ENCODE measurements around the gene KCNMA1.

Gene KCNMA1

GRCh38 chr10:77021966-77022490, 615.6 kb downstream of the KCNMA1 start:
- Histone ChIP-seq H3K36me3 (ENCODE audit: control insufficient read depth, insufficient read depth, low read length) (no peaks in the 10 kb centered on the region), H3K9me3 (ENCODE audit: control insufficient read depth, low read length) (no peaks in the 10 kb centered on the region), H3K27me3 (replicated peaks; ENCODE audit: control insufficient read depth, insufficient read depth, low read length, poor library complexity, severe bottlenecking) (no peaks in the 10 kb centered on the region), H3K4me1 (ENCODE audit: control insufficient read depth, insufficient read depth, low read length, poor library complexity, severe bottlenecking) (no peaks in the 10 kb centered on the region), H3K27ac (ENCODE audit: insufficient read depth, low read length, poor library complexity, severe bottlenecking) (no peak overlapping the region), H3K4me3 (ENCODE audit: insufficient read depth, low read depth, low read length, poor library complexity, severe bottlenecking) (no peak overlapping the region)
- DNase-seq, result no peak

- H3K4me3 ChIP-seq (ENCODE audit: insufficient read depth, low read depth, low read length, poor library complexity, severe bottlenecking), result no peak overlapping the region
- no peaks in the 10 kb centered on the region for H3K4me1 ChIP-seq (ENCODE audit: control insufficient read depth, insufficient read depth, low read length, poor library complexity, severe bottlenecking)
- DNase-seq, result no peak
- H3K27ac ChIP-seq (ENCODE audit: insufficient read depth, low read length, poor library complexity, severe bottlenecking), result no peak overlapping the region
- no peaks in the 10 kb centered on the region for H3K27me3 ChIP-seq (replicated peaks; ENCODE audit: control insufficient read depth, insufficient read depth, low read length, poor library complexity, severe bottlenecking)
- H3K36me3 ChIP-seq (ENCODE audit: control insufficient read depth, insufficient read depth, low read length), result no peaks in the 10 kb centered on the region
- no peaks in the 10 kb centered on the region for H3K9me3 ChIP-seq (ENCODE audit: control insufficient read depth, low read length)
Measured at GRCh38 chr10:77020426-77021040, 617.1 kb downstream of the KCNMA1 start.

- H3K27me3 ChIP-seq (replicated peaks; ENCODE audit: control insufficient read depth, insufficient read depth, low read length, poor library complexity, severe bottlenecking), result no peaks in the 10 kb centered on the region
- H3K4me1 ChIP-seq (ENCODE audit: control insufficient read depth, insufficient read depth, low read length, poor library complexity, severe bottlenecking), result no peaks in the 10 kb centered on the region
- no peak overlapping the region for H3K4me3 ChIP-seq (ENCODE audit: insufficient read depth, low read depth, low read length, poor library complexity, severe bottlenecking)
- H3K36me3 ChIP-seq (ENCODE audit: control insufficient read depth, insufficient read depth, low read length), result no peaks in the 10 kb centered on the region
- H3K9me3 ChIP-seq (ENCODE audit: control insufficient read depth, low read length), result no peaks in the 10 kb centered on the region
- H3K27ac ChIP-seq (ENCODE audit: insufficient read depth, low read length, poor library complexity, severe bottlenecking), result no peak overlapping the region
- no peak for DNase-seq
Measured at GRCh38 chr10:77016855-77017254, 620.8 kb downstream of the KCNMA1 start.

- Histone ChIP-seq H3K4me3 (ENCODE audit: insufficient read depth, low read depth, low read length, poor library complexity, severe bottlenecking) (no peak overlapping the region), H3K36me3 (ENCODE audit: control insufficient read depth, insufficient read depth, low read length) (no peaks in the 10 kb centered on the region), H3K4me1 (ENCODE audit: control insufficient read depth, insufficient read depth, low read length, poor library complexity, severe bottlenecking) (no peaks in the 10 kb centered on the region), H3K27me3 (replicated peaks; ENCODE audit: control insufficient read depth, insufficient read depth, low read length, poor library complexity, severe bottlenecking) (no peaks in the 10 kb centered on the region), H3K27ac (ENCODE audit: insufficient read depth, low read length, poor library complexity, severe bottlenecking) (no peak overlapping the region), H3K9me3 (ENCODE audit: control insufficient read depth, low read length) (no peaks in the 10 kb centered on the region)
- DNase-seq, result no peak
Measured at GRCh38 chr10:77016278-77016815, 621.3 kb downstream of the KCNMA1 start.

- Histone ChIP-seq H3K27me3 (replicated peaks; ENCODE audit: control insufficient read depth, insufficient read depth, low read length, poor library complexity, severe bottlenecking) (no peaks in the 10 kb centered on the region), H3K9me3 (ENCODE audit: control insufficient read depth, low read length) (no peaks in the 10 kb centered on the region), H3K36me3 (ENCODE audit: control insufficient read depth, insufficient read depth, low read length) (no peaks in the 10 kb centered on the region), H3K4me3 (ENCODE audit: insufficient read depth, low read depth, low read length, poor library complexity, severe bottlenecking) (no peak overlapping the region), H3K27ac (ENCODE audit: insufficient read depth, low read length, poor library complexity, severe bottlenecking) (no peak overlapping the region), H3K4me1 (ENCODE audit: control insufficient read depth, insufficient read depth, low read length, poor library complexity, severe bottlenecking) (no peaks in the 10 kb centered on the region)
- DNase-seq, result no peak
Measured at GRCh38 chr10:77015360-77015759, 622.2 kb downstream of the KCNMA1 start.

DNA sequence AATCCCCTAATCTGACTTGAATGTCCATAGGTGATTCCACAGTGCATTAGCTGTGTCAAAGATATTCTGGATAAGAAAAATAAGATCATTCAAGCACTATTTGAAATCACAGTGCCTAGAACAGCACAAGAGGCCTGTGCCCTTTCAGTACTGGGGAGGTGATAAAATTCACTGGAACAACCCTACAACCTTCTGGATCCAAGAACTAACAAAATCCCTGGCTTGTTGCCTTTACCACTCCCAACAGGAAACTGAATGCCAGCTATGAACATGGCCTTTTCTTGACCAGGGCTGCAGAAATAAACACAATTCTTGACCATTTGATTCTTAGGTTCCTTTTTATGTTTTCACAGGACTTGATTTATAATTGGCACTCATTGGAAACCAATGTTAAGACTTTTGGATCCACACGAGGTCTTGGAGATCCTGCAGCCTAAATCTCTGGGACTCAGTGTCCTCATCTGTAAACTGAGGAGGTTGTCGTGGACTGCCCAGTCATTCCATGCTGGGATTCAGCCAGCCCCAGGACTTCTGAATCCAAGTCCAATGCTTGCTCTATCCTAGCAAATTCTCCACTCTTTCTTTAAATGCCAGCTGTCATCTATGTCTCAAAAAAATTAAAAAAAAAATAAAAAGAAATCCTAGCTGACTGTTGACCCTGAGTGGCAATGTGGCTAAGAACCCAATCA, 624.7 kb downstream of the KCNMA1 start:
- no peak for DNase-seq
- no peak overlapping the region for H3K27ac ChIP-seq (ENCODE audit: insufficient read depth, low read length, poor library complexity, severe bottlenecking)
- no peaks in the 10 kb centered on the region for H3K36me3 ChIP-seq (ENCODE audit: control insufficient read depth, insufficient read depth, low read length)

DNA sequence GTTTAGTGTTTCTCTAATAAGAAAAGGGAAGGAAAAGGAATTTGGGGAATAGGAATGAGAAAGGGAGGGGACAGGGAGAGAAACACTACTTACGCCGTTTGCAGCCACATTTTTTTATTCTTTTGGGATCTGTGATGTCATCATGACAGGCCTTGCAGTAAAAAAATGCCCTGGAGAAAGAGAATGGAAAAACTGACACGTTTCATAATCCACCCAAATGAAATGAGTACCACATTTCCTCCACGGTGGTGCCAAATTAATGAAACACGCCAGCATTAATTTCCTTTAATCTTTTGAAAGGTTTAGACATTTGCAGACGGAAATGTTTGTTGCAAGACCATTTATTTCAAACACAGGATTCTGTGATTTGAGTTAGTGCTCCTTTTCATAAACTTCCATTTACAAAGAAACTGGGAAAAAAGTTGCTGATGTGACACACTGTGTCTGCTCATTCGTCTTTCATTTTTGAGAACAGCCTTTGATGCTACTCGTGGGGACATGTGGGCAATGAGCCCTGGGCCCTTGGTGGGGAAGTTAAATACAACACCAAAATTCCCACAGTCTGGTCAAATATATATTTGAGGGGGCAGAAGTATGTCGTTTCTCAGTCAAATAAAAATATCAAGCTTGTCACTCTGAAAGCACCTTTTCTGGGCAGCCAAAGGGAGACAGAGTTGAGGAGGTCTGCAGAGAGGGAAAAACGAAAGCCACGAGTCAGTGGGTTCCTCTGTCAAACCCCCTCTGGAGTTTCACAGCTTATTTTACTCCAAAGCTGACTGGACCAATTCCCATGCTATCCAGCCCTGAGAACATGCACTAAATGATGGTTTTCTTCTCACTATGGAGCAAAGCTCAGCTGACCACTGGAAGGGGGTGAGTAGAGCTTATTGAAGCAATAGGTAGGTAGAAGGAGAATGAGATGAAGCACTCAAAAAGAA, 625.5 kb downstream of the KCNMA1 start:
- Histone ChIP-seq H3K9me3 (ENCODE audit: control insufficient read depth, low read length) (no peaks in the 10 kb centered on the region), H3K27me3 (replicated peaks; ENCODE audit: control insufficient read depth, insufficient read depth, low read length, poor library complexity, severe bottlenecking) (no peaks in the 10 kb centered on the region), H3K36me3 (ENCODE audit: control insufficient read depth, insufficient read depth, low read length) (no peaks in the 10 kb centered on the region), H3K4me1 (ENCODE audit: control insufficient read depth, insufficient read depth, low read length, poor library complexity, severe bottlenecking) (no peaks in the 10 kb centered on the region), H3K4me3 (ENCODE audit: insufficient read depth, low read depth, low read length, poor library complexity, severe bottlenecking) (no peak overlapping the region), H3K27ac (ENCODE audit: insufficient read depth, low read length, poor library complexity, severe bottlenecking) (no peak overlapping the region)
- DNase-seq, result no peak

More for the DNA sequence above, 624.7 kb downstream of the KCNMA1 start:
- no peak overlapping the region for H3K4me3 ChIP-seq (ENCODE audit: insufficient read depth, low read depth, low read length, poor library complexity, severe bottlenecking)
- H3K9me3 ChIP-seq (ENCODE audit: control insufficient read depth, low read length), result no peaks in the 10 kb centered on the region
- no peaks in the 10 kb centered on the region for H3K4me1 ChIP-seq (ENCODE audit: control insufficient read depth, insufficient read depth, low read length, poor library complexity, severe bottlenecking)
- H3K27me3 ChIP-seq (replicated peaks; ENCODE audit: control insufficient read depth, insufficient read depth, low read length, poor library complexity, severe bottlenecking), result no peaks in the 10 kb centered on the region

DNA sequence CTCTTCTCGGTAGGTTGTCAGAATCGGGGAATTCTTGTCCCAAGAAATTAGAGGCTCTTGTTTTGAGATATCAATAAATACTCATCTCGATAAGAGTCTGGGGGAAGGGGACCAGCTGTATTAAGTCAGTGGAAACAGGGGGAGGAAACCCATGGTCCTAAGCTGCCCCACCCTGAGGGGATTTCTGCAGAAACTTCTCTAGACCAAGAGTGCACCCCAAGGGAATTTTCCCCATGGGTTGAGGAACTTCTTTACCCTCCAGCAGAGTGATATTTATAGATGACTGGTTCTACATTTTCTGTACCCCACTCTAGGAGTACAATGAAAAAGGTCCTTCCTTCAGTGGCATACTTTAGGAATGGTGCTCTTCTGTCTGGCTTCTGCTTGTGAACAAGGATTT, 627.2 kb downstream of the KCNMA1 start:
- H3K36me3 ChIP-seq (ENCODE audit: control insufficient read depth, insufficient read depth, low read length), result no peaks in the 10 kb centered on the region
- no peak overlapping the region for H3K4me3 ChIP-seq (ENCODE audit: insufficient read depth, low read depth, low read length, poor library complexity, severe bottlenecking)
- DNase-seq, result no peak
- H3K4me1 ChIP-seq (ENCODE audit: control insufficient read depth, insufficient read depth, low read length, poor library complexity, severe bottlenecking), result no peaks in the 10 kb centered on the region
- no peak overlapping the region for H3K27ac ChIP-seq (ENCODE audit: insufficient read depth, low read length, poor library complexity, severe bottlenecking)
- H3K9me3 ChIP-seq (ENCODE audit: control insufficient read depth, low read length), result no peaks in the 10 kb centered on the region
- H3K27me3 ChIP-seq (replicated peaks; ENCODE audit: control insufficient read depth, insufficient read depth, low read length, poor library complexity, severe bottlenecking), result no peaks in the 10 kb centered on the region

DNA sequence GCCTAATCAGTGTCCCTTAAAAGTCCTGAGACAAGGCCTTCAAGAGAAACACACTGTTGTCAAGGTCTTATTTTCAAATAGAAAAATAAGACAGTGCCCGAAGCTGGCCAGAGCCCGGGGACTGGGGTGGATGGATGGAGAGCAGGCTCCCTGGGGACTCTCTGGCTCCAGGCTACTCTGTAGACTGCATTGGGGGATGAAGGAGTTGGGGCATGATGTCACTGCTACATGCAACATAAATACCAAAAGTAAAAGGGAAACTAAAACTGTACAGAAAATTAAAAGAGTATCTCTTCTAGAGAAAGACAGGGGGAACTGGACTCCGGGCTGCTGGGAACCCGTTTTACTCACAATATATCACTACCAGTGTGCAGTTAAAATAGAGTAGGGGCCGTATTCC, 629.8 kb downstream of the KCNMA1 start:
- Histone ChIP-seq H3K9me3 (ENCODE audit: control insufficient read depth, low read length) (no peaks in the 10 kb centered on the region), H3K27ac (ENCODE audit: insufficient read depth, low read length, poor library complexity, severe bottlenecking) (no peak overlapping the region), H3K27me3 (replicated peaks; ENCODE audit: control insufficient read depth, insufficient read depth, low read length, poor library complexity, severe bottlenecking) (no peaks in the 10 kb centered on the region), H3K4me3 (ENCODE audit: insufficient read depth, low read depth, low read length, poor library complexity, severe bottlenecking) (no peak overlapping the region), H3K4me1 (ENCODE audit: control insufficient read depth, insufficient read depth, low read length, poor library complexity, severe bottlenecking) (no peaks in the 10 kb centered on the region), H3K36me3 (ENCODE audit: control insufficient read depth, insufficient read depth, low read length) (no peaks in the 10 kb centered on the region)
- DNase-seq, result no peak

Data from effector memory CD4-positive, alpha-beta T cell (primary cell).